Measurements from ENCODE around the gene TMEM132C.

Gene TMEM132C

DNA sequence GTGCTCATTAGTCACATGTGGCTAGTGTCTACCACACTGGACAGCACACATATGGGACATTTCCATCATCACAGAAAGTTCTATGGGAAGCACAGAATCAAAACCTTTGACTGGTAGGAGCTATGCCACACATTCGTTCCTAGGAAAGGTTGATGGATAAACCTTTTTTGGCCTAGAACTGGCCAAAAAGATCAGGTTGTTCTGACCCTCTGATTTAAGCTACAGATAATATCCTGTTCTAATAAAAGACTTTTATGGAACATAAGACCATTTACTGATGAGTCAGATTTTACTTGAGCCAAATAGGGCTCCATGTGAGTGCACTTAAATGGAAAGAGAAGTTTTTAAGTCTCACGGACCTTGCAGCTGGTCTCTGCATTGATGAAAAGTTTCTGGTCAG lies 413.6 kb downstream of the TMEM132C start:
- DNase-seq: no peak

DNA sequence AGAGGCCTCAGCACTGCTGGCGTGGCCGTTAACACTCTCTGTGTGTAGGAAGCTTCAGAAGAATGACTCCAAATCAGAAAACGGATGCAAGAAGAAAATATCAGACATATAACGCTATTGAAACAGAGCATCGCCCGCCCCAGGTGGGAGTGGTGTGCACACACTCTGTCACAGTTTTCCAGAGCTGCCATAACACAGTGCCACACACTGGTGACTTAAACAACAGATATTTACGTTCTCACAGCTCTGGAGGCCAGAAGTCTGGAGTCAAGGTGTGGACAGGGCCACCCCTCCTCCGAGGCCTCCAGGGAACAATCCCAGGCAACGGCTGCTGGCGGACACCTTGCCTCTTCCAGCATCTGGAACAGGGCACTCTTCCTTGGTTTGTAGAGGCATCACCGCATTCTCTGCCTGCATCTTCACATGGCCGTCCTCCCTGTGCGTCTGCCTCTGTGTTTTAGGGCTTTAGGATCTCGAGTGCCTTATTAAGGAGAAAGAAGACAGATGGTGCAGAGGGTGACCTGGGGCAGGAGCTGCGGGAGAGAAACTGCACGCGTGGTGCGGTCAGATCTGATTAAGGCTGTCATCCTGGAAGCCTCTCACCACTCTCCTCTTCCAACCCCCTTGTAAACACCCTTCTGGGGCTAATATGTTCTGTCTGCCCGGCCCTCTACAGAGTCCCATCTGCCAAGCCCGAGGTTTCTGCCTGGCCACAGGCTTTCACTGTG lies 415.7 kb downstream of the TMEM132C start:
- DNase-seq: no peak

DNA sequence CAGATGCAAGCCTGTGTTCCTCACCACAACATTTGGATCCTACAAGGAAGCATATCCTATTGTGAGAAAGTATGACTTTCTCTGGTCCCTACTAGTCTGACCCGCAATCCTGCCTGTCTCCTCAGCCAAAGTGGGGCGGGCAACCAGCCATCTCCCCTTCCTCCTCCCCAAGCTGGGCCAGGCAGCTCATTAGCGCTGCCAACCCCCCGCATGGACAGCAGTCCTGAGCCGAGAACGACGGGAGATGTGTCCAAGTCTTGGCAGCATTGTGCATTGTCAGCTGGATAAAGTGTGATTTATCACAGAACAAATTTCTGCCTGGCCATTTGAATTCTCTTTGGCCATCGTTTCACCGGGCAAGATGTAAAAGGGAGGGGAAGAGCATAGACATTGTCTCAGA lies 417.4 kb downstream of the TMEM132C start:
- no peak for DNase-seq

DNA sequence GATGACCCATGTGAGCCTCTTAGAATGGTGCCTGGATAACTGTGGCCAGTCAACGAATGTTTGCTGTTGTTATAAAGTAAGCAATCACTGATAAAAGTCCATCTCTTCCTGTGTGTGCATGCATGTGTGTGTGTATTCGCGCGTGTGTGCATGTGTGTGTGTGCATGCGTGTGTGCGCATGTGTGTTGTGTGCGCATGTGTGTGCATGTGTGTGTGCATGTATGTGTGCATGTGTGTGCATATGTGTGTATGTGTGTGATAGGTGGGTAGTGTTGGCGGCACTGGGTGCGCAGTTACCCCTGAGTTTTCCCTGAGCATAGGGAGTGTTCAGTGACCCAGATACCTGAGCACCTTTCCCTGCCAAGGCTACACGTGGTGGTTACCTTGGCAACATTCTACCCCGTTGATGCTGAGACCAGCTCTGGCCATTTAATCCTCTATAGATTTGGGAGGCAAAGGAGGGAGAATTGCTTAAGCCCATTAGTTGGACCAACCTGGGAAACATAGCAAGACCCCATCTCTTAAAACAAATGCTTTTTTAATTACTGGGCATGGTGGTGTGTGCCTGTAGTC lies 419.0 kb downstream of the TMEM132C start:
- DNase-seq: no peak

DNA sequence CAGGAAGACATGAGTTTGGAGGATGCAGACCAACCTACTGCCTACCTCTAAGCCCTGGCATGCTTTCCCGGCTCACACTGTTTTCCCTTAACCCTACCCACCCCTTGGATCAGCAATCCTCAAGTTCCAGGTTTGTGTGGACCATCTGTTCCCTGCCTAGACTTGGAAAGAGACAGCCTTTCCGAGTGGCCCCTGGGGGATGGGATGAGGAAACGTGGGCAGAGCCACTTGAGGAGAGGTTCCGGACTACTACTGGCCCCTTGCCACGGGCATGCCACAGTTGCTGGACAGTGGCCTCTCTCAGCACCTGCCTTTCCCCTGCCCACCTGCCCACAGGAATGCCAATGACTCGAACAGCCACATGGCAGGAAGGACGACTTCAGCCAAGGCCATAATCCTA lies 420.9 kb downstream of the TMEM132C start:
- DNase-seq: no peak

DNA sequence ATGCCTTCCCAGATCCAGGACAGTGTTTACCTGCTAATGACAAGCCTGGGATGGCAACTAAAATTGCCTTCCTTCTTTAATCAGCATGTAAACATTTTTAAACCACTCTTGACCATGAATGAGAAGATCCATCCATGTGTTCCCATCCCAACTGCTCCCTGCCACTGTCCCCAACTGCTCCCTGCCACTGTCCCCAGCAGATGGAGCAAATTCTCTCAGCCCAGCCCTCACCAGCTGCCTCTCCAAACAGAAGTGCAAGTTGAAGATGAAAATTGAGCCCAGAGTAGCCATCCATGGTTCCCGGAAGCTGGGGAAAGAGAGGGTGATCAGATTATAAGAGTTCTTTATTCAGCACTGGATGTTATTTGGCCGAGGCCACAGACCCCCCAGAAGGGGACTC lies 423.7 kb downstream of the TMEM132C start:
- no peak for DNase-seq

DNA sequence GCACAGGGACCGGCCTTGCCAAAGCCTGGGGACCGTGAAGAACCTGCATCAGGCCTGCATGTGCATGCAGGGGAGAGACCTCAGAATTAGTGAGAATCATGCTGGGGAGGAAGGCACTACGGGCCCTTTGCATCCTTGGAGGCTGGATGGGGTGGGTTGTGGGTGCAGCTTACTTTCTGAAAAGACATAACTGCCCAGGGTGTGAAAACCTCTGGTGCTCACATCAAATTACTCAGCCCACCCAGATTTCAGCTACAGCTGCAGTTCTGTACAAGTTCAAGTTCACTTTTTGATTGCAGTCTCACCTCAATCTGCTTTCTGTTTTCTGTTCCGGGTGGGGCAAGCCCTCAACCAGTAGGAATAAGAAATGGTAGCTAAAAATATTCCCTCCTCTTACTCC lies 426.1 kb downstream of the TMEM132C start:
- no peak for DNase-seq

DNA sequence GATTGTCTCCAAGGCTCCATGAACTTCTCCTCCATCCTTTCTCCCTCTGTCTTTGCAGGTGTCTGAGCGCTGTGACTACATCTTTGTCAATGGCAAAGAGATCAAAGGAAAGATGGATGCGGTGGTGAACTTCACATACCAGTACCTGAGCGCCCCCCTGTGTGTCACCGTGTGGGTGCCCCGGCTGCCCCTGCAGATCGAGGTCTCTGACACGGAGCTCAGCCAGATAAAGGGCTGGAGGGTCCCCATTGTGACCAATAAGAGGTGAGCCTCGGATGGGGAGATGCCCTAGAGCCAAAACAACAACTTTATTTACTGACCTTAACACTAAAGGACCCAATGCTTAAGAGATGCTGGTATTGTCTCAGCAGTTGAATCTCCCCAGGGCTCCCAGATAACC lies 426.8 kb downstream of the TMEM132C start:
- no peak for DNase-seq

DNA sequence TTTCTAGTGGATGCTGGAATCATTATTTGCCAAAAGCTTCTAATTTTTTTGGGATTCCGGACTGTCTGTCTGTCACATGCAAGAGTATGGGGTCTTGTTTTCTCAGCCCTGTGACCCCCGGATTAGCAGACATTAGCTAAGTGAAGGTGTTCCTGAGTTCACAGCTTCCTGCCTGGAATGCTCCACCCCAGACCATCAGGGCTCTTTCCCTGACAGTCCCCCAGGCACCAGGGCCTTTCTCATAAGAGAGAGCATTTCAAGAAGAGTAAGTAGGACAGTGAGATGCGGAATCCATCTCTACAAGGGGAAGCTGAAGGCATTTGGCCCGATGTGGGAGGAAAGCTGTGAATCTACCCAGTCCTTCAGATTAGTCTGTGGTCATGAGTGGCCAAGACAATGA lies 427.5 kb downstream of the TMEM132C start:
- DNase-seq: no peak

DNA sequence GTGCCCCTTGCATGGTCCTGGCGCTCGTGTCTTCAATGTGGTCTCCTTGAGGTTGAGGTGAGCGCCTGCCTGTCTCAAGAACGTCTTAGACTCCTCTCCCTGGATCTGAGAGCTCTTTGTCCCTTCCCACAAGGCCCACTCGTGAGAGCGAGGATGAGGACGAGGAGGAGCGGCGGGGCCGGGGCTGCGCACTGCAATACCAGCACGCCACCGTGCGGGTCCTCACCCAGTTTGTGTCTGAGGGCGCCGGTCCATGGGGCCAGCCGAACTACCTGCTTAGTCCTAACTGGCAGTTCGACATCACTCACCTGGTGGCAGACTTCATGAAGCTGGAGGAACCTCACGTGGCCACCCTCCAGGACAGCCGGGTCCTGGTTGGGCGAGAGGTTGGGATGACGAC lies 428.7 kb downstream of the TMEM132C start:
- DNase-seq: no peak

DNA sequence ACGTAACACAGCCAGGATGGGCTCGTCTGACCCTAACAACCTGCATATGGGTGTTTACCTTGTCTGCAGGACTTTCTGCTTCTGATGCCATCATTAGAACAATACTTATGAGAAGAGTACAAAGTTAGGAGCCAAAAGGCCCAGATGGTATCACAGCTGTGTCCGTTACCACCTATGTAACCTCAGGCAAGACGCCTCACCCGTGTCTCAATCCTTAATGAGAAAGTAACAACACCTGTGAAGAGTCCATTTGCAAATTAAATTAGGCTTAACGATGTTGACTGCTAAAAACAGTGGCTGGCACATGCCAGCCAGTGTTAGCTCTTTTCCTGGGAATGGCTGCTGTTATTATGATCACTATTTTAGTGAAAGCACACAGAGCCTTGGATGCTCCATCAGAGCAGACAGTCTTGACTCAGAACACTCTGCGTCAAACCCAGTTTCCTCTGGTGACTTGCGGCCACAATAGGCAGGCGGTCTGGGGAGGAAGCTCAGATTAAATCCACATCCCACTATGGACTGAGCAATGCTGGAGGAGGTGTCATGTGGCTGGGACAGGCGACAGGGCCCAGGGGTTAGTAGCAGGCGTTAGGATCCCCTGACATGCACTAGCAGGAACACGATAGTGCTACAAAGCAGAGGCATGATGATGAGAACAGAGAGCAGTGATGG lies 431.5 kb downstream of the TMEM132C start:
- DNase-seq: no peak

DNA sequence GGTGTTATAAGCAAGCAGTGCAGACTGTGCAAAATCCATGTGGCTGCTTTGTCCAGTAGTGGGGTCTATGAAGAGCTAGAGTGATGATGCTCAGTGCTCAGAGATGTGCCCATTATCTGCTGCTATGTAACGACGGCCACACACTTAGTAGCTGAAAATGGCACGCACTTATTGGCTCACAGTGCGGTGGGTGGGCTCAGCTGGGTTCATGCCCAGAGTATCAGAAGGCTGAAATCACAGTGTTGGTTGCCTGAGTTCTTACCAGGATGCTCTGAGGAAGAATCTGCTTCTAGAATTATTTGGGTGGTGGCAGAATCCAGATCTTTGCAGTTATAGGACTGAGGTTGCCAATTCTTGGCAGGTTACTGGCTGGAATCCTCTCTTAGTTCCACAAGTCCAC lies 432.1 kb downstream of the TMEM132C start:
- no peak for DNase-seq

DNA sequence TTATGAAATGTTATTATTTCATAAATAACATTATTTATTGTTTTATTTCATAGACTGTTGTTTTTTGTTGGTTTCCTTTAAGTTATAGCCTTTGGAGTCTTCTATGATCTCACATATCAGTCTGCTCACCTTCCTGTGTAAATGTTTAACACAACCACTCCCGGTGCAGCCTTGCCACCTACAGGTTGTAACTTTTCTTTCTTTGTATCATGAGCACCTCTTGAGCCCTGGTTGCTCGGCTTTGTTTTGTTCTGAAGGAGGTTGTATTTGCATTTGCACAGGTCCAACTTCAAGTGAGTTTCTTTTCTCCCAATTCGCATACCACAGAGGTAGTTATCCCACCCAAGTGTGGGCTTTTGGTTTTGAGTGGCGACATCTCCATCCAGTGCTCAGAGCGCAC lies 435.4 kb downstream of the TMEM132C start:
- no peak for DNase-seq

DNA sequence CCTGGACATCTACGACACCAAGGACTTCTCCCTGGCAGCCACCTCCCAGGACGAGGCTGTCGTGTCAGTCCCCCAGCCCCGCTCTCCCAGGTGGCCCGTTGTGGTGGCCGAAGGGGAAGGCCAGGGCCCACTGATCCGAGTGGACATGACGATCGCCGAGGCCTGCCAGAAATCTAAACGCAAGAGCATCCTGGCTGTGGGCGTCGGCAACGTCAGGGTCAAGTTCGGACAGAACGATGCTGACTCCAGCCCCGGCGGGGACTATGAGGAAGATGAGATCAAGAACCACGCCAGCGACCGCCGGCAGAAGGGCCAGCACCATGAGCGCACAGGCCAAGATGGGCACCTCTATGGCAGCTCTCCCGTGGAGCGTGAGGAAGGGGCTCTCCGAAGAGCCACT lies 438.2 kb downstream of the TMEM132C start:
- DNase-seq: no peak

DNA sequence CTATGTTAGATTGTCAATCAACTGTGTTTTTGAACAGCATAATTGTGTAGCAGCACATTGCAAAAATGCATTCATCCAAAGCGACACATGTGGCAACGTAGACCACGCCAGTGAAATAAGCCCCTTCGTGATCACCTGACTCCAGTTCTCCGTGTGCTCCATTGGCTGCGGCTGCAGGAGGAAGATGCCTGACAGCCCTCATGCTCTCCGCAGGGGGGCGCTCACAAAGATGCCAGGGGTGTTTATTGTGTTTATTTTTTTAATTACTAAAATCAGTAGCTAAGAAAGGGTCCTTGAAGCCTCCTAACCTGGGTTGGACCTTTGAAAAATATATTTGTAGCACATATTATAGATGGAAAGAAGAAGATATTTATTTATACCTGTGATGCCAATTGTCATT lies 440.5 kb downstream of the TMEM132C start:
- DNase-seq: no peak

DNA sequence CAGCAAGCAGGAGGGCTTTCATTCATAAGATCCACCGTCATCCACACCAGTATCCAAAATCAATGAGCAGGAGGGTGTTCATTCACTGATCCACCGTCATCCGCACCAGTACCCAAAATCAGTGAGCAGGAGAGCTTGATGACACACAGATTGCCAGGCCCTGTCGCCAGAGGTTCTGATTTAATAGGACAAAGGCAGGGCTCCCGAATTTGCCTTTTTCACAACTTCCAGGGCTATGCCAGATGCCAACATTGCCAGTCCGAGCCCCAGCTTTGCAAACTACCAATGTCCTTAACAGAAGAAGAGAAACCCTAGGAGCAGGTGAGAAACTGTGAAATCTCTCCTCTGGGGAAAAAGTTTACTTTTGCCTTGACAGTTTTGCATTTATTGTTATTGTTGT lies 441.8 kb downstream of the TMEM132C start:
- no peak for DNase-seq

DNA sequence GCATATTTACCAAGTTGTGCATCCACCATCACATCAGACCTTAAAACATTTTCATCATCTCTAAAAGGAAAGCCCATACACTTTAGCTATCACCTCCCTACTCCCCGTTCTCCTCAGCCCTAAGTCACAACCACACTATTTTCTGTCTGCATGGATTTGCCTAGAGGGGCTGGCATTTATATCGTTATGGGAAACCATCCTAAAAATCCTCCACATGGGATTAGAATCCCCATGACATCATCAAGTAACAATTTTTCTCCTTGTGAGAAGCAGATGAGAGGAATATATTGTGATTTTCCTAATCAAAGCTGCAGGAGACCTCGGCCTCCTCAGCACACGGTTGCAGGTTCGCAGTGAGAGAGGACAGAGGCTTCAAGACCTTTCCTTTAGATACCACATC lies 442.7 kb downstream of the TMEM132C start:
- no peak for DNase-seq

DNA sequence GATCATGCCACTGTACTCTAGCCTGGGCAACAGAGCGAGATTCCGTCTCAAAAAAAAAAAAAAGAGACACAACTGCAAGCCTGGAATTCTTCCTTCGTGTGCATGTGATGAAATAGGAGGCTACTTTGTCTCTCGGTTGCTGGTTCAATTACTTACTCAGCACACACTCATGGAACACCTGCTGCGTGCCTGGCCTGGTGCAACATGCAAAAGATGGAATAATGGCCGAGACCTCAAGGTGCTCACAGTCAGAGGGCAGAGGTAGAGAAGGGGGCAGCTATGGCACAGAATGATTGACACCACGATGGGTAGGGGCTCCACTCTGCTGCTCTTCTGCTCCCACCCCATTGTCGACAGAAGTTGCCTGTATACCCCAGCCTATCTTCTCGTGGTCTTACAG lies 444.5 kb downstream of the TMEM132C start:
- DNase-seq: no peak

DNA sequence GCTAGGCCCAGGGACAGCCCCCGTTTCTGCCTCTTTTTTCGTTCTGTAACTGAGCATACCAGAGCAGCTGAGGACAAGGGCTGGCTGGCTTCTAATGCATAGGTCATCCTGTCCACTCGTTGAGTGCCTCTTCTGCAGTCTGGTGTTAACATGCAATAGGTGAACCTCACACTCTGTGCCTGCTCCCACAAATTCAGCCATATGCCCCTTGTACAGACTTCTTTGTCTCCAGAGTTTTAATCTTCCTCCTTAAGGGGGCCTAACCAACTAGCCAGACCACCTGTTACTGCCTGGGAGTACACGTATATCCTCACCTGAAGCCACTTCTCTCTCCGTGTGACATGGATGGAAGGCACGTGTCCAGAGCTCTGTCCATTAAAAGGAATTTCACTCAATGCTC lies 445.7 kb downstream of the TMEM132C start:
- no peak for DNase-seq

DNA sequence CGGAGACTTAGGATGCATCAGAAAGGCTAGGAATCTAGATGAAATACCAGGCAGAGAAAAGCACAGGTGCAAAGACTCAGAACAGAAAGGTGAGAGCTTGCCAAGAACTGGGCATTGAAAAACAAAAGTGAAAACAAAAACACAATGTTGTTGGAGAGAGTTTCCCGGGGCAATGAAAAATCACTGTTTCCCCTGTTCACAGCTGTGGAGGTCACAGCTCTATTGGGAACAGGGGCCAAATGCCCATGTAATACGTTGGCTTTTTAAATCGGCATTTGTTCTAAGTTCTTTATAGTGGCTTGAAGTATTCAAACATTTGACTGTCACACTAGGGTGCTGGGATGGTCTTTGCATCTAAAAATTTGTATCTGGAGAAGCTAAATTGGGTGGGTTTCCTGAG lies 448.5 kb downstream of the TMEM132C start:
- no peak for DNase-seq

DNA sequence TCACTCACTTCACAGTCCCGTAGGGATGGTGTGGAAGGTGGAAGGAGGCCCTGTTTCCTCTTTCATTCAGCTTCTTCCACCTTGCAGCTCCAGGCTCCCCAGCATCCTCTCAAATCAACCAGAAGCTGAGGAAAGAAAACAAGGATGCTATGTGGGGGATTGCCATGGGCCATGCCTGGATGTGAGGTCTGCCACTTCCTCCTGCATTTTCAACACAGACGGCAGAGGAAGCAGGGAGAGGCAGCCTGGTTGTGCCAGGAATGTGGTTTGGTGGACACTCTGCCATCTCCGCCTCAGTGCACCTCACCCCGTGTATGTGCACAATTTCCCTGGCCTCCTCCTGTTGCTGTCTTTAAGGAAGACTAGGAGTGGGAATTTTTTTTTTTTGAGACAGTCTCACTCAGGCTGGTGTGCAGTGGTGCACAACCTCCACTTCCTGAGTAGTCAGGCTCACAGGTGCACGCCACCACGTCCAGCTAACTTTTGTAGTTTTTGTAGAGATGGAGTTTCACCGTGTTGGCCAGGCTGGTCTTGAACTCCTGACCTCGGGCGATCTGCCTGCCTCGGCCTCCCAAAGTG lies 457.6 kb downstream of the TMEM132C start:
- no peak for DNase-seq

DNA sequence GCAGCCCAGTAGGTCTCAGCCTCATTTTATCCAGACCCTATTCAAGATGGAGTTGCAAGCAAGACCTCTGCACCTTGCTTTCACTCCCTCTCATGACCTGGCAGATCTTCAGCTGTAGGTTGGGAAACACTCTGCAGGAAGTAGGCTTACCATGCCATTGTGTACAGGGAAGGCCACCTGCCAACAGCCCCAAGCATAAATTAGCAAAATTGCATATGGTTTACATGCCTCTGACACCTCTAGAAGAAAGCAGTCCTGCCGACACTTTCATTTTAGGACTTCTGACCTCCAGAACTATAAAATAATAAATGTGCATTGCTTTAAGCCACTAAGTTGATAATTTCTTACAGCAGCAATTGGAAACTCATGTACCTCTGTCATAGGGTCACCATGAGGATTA lies 459.9 kb downstream of the TMEM132C start:
- no peak for DNase-seq

DNA sequence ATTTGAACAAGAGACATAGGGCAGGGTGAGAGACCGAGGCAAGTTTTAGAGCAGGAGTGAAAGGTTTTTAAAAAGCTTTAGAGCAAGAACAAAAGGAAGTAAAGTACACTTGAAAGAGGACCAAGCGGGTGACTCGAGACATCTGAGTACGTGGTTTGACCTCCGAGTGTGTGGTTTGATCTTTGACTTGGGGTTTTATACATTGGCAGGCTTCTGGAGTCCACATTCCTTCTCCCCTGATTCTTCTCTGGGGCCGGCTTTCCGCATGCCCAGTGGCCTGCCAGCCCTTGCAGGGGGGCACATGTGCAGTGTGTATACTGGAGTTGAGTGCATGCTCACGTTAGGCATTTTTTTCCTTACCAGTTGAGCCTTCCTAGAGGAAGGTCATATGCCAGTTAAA lies 460.5 kb downstream of the TMEM132C start:
- DNase-seq: no peak

DNA sequence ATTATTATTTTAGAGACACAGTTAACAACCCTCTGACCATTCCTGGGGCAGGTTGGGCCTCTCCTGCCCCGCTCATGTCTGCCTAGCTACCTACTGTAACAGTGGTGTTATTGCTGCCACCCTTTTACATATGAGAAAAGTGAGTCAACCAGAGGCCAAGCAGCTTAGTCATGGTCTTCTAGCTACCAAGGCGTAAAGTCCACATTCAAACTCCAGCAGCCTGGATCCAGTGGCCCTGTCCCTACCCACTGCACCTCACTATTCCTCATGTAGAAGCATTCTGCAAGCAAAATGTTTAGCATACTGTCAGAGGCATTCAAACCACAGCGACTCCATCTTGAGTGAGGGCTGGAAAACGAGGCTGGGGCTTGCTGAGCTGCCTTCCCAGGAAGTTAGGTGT lies 461.0 kb downstream of the TMEM132C start:
- peak; percentile 81 for DNase-seq

Measured in kidney glomerular epithelial cell (primary cell).